Neural progenitor cell (in vitro differentiated cells): ENCODE results near the gene TPPP3.

Source experiments
- CTCF ChIP-seq: fragments of 200-600 bp; sonication (generic); IDR thresholded peaks from 2 replicates; pipeline ENCODE4 v1.5.1; 2017; ENCODE audit warnings: antibody characterized with exemption, mild to moderate bottlenecking
- EZH2phosphoT487 ChIP-seq: fragments of 200-600 bp; sonication (generic); IDR thresholded peaks from 2 replicates; pipeline ENCODE4 v1.6.1; 2017; ENCODE audit warnings: antibody characterized with exemption

- TF ChIP-seq CTCF: no peak
- TF ChIP-seq EZH2phosphoT487: no peak
Measured at GRCh38 chr16:67409631-67410030, 16.3 kb upstream of the TPPP3 start.
